WERI-Rb-1 (cell line): ENCODE data around the gene USF1.

Experiments
- DNase-seq: peaks from one replicate; pipeline ENCODE4 v3.0.0-alpha.2; 2020
- H3K27ac ChIP-seq: fragments of 250-450 bp; sonication (Bioruptor Pico); 2 replicates; pipeline ENCODE4 v1.5.1; 2020; ENCODE audit warnings: mild to moderate bottlenecking, moderate library complexity
- H3K27me3 ChIP-seq: fragments of 250-450 bp; sonication (Bioruptor Pico); 2 replicates; pipeline ENCODE4 v1.5.1; 2021; ENCODE audit warnings: mild to moderate bottlenecking, low read depth, moderate library complexity; ENCODE audit not compliant: insufficient read depth, severe bottlenecking
- H3K36me3 ChIP-seq: fragments of 250-450 bp; sonication (Bioruptor Pico); 2 replicates; pipeline ENCODE4 v1.5.1; 2020; ENCODE audit warnings: mild to moderate bottlenecking, moderate library complexity
- H3K4me3 ChIP-seq: 2 replicates; pipeline ENCODE4 v1.5.1; 2011; ENCODE audit warnings: low read depth, mild to moderate bottlenecking, control low read depth, low read length
- H3K9me3 ChIP-seq: fragments of 250-450 bp; sonication (Bioruptor Pico); 2 replicates; pipeline ENCODE4 v1.5.1; 2021; ENCODE audit warnings: mild to moderate bottlenecking, moderate library complexity; ENCODE audit not compliant: severe bottlenecking
- CTCF ChIP-seq: IDR thresholded peaks from 2 replicates; pipeline ENCODE4 v1.5.1; 2011; ENCODE audit warnings: low read depth, mild to moderate bottlenecking, control low read depth, inconsistent platforms, low read length

USF1 gene

GRCh38 chr1:161061419-161061818 is 15.6 kb upstream of the USF1 start:
- no peak overlapping the region for H3K4me3 ChIP-seq
- no peaks in the 10 kb centered on the region for H3K36me3 ChIP-seq
- no peaks in the 10 kb centered on the region for H3K9me3 ChIP-seq
- H3K27ac ChIP-seq, result no peak overlapping the region
- no peak for TF ChIP-seq CTCF
- DNase-seq, result no peak
- H3K27me3 ChIP-seq, result no peaks in the 10 kb centered on the region

GRCh38 chr1:161059293-161059692 is 13.5 kb upstream of the USF1 start:
- no peaks in the 10 kb centered on the region for H3K36me3 ChIP-seq
- H3K4me3 ChIP-seq, result no peak overlapping the region

GRCh38 chr1:161054805-161055204 is 9.0 kb upstream of the USF1 start:
- Histone ChIP-seq H3K4me3 (no peak overlapping the region), H3K27ac (no peak overlapping the region), H3K9me3 (peaks cover 2% of the 10 kb centered on the region), H3K27me3 (peaks cover 4% of the 10 kb centered on the region), H3K36me3 (no peaks in the 10 kb centered on the region)
- TF ChIP-seq CTCF, result peak; percentile 36
- no peak for DNase-seq

More at GRCh38 chr1:161059293-161059692, 13.5 kb upstream of the USF1 start:
- TF ChIP-seq CTCF, result no peak
- Histone ChIP-seq H3K9me3 (no peaks in the 10 kb centered on the region), H3K27ac (no peak overlapping the region), H3K27me3 (peaks cover 4% of the 10 kb centered on the region)
- no peak for DNase-seq

GRCh38 chr1:161054232-161054631 is 8.5 kb upstream of the USF1 start:
- Histone ChIP-seq H3K9me3 (peaks cover 7% of the 10 kb centered on the region), H3K36me3 (no peaks in the 10 kb centered on the region), H3K27me3 (peaks cover 4% of the 10 kb centered on the region), H3K4me3 (no peak overlapping the region), H3K27ac (no peak overlapping the region)
- no peak for DNase-seq
- no peak for TF ChIP-seq CTCF

- no peak overlapping the region for H3K27ac ChIP-seq
These were observed 7.1 kb upstream of the USF1 start for GRCh38 chr1:161052899-161053298.

More at GRCh38 chr1:161052899-161053298, 7.1 kb upstream of the USF1 start:
- peaks cover 4% of the 10 kb centered on the region for H3K27me3 ChIP-seq
- no peak overlapping the region for H3K4me3 ChIP-seq
- no peaks in the 10 kb centered on the region for H3K36me3 ChIP-seq
- DNase-seq, result no peak
- TF ChIP-seq CTCF, result no peak
- H3K9me3 ChIP-seq, result peaks cover 20% of the 10 kb centered on the region
